Astrocyte (in vitro differentiated cells and primary cell): ENCODE data around the gene DGCR2.

Experiments used
- CTCF ChIP-seq: IDR thresholded peaks from 2 replicates; pipeline ENCODE4 v1.5.1; 2011; ENCODE audit warnings: low read depth, mild to moderate bottlenecking, inconsistent platforms, low read length, moderate library complexity; ENCODE audit not compliant: insufficient read depth
- EZH2 ChIP-seq: IDR thresholded peaks from 2 replicates; pipeline ENCODE4 v1.6.1; 2012; ENCODE audit warnings: mild to moderate bottlenecking, low read length, inconsistent platforms; ENCODE audit not compliant: insufficient read depth

DNA sequence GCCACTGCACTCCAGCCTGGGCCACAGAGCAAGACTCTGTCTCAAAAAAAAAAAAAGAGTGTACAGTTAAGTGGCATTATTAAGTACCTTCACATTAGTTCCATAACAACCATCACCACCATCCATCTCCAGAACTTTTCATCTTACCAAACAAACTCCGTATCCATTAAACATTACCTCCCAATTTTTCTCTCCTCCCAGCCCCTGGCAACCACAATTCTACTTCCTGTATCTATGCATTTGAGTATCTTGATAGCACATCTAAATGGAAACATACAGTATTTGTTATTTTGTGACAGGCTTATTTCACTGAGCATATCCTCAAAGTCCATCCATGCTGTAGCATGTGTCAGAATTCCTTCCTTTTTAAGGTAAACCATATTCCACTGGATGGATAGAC is 46.8 kb downstream of the DGCR2 start:
- TF ChIP-seq CTCF: no peak
- TF ChIP-seq EZH2: no peak
